T-helper 2 cell treated with Interferon-gamma antibody and Interleukin-4, amounts not matched to agents 100 ng/mL and 5 ng/mL, for 36 hours (primary cell): ENCODE measurements around the gene NME9. TPM values are rescaled to one million over a fixed set of nuclear protein-coding genes. Genes with fewer than 3 reads are reported as not detected.

Source experiments
- intact Hi-C: fragments of 100-400 bp; cut with micrococcal nuclease; formaldehyde crosslinking; loops from one replicate; pipeline ENCODE4 v1.15.1; 2023
- total RNA-seq: library from RNA; stranded (reverse); gene quantifications from 2 replicates; pipeline ENCODE4 v1.2.3, GENCODE V29; 2022

The NME9 gene
- total RNA-seq, 1 donor from 2014 or later = not detected

- intact Hi-C loops = no loop called here
Observed at GRCh38 chr3:138362538-138362937, 32.9 kb upstream of the NME9 start.

DNA sequence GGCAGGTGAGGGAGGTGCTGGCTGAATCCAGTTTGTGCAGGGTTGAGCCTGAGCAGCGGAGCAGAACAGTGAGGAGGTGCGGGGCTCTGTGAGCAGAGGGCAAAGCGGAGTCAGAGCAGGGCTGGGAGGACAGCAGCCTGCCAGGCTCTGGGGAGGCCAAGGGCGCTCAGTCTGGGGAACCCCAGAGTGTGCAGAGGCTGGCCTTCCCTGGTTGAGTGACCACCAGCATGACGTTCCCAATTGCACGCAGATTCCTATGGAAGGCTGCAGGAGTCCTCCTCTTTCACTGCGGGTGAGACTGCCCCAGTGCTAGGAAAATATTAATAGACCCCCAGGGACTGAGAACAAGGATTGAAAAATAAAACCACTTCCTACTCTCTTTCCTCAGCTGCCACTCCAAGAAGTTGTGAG is 31.9 kb upstream of the NME9 start:
- intact Hi-C loops = no loop called here

DNA sequence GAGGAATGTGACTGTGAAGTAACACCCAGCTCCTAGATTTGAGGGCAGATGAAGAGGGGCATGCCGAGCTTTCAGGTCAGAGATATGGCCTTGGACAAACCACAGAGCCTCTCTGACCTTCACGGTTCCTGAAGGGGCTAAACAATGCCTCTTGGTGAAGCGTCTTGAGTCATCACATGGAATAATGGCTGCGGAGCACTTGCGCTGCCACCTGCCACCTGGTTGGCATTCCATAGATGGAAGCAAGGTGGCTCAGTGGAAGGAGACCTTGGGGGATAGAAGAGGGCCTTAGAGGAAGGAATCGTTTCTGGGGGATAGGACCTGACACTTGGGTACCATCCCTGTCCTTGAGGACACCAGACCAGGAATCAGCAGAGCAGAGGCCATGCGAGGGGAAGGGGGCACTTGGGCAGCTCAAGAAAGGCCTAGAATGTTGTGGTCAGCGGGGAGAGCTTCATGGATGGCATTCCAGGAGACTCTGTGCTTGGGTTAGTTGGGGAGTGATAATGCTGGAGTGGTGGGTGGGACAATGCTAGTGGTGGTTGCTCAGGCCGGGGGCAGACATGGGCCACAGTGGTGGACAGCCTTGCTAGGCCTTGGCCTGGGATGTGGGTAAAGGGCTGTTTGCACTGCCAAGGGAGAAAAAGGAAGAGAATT is 31.3 kb upstream of the NME9 start:
- intact Hi-C loops = no loop called here

GRCh38 chr3:138359919-138360868 is 30.5 kb upstream of the NME9 start:
- intact Hi-C loops = no loop called here

- intact Hi-C loops = no loop called here
Observed at GRCh38 chr3:138359148-138359918, 29.7 kb upstream of the NME9 start.

DNA sequence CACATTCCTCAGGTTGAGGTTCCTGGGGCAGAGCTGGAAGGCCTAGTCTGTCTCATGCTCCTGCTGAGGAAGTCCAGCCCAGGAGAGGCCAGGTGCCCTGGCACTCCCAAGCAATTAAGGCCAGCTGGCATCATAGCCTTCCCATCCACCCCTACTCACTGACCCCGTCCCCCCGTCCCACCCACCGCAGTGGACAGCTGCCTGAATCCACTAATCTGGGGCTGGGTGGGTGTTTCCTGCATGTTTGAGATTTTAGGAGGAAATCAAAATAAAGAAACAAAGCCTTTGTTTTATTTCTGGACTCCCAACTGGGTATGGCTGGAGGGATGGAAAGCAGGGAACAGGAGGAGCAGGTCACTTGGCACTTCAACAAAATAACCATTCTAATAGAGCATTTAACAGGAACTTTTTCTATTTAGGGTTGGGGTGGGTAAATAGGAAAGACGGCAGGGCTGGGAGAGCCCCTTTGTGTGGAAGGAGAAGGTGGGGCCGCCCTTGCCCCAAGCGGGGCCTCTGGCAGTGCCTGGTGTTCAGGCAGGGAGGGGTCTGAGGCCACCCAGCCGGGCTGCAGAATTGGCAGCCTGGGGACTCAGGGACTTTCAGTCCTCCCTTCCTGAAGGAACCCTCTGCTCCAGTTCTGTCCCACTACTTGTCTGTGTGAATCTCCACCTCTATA is 27.2 kb upstream of the NME9 start:
- intact Hi-C loops = no loop called here

GRCh38 chr3:138355071-138355470 is 25.4 kb upstream of the NME9 start:
- intact Hi-C loops = no loop called here

GRCh38 chr3:138354376-138354775 is 24.7 kb upstream of the NME9 start:
- intact Hi-C loops = no loop called here

DNA sequence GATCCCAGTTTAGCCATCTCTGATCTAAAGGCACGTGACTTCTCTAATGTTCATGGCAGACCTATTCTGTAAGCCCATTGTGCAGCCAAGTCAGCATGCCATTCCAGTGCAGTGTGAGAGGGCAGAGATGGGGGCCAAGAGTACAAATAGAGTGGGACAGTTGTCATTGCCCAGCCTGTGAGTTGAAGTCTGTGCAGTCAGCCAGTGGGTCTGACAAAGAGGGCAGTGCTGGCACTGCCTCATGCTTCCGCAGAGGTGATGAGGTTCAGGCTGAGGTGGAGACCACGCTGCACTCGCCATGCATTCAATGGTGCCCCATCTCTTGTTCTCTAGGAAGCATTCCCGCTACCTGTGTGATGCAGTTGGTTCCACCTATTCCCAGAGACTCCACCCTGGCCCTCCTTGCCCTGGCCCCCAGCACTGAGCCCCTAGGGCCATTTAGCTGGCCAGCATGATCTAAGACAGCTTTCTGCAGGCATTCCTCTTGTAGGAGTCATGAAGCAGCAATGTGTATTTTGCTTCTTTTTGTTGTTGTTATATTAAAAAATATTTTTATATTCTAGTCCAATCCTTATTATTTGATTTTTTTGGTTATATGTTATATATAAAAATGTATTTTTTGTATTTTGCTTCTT is 22.4 kb upstream of the NME9 start:
- intact Hi-C loops = no loop called here

DNA sequence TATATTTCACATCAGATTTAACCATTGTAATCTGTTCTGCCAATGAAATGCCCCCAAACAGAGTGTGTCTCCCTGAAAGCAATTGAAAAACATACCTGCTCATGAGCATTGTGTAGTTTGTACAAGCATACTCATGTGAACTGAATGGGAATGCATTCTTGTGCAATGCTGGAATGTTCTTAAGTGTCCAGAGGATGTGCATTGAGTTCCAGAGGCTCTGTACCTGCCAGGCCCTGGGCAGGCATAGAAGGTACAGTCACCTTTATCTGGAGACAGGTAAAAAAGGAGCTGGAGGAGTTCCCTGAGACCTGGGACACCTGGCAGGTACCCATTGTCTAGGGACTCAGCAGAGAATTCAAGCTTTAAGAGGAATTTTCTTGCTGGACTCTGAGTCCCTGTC is 21.5 kb upstream of the NME9 start:
- intact Hi-C loops = no loop called here

GRCh38 chr3:138349926-138350665 is 20.4 kb upstream of the NME9 start:
- intact Hi-C loops = no loop called here

DNA sequence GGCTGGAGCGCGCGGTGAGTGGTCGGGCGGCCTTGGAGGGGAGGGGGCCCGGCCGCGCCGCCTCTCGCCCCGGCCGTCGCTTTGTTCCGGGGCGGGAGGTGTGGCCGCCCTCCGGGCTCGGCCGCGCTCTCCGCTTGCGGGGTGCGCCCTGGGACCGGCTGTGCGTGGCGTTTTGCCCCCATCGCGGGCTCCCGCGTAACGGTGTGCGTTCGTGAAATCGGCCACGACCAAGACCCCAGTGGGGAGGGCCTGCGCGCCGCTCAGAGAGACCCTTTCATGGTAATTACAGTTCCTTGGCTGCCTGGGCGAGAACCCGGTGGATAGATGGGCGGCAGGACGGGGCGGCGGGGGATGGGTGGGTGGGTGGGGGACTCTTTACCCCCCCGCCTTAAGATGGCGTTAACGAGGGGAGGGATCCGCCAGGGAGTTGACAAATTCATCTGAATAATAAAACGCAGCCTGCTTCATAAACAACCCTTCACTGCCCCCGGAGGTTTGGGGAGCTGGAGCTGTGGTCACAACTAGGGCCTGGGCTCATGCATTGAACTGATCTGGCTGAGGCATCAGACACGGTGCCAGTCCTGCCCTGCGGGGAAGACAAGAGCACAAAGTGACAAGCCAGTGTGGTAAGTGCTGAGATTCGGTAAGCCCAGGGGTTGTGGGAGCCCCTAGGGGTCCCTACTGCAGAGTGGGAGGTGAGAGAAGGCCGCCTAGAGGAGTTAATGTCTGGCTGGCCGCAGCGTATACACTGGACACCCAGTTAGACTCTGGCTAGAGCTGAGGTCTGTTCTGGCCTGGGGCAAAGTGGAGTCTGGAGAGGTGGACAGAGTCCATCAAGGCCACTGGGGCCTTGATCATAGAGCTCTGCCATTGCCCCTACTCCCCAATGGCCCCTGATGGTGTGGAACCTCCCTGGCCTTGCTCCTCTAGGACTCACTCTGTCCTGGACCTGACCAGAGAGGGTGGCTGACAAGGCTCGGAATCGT is 19.4 kb upstream of the NME9 start:
- intact Hi-C loops = no loop called here

DNA sequence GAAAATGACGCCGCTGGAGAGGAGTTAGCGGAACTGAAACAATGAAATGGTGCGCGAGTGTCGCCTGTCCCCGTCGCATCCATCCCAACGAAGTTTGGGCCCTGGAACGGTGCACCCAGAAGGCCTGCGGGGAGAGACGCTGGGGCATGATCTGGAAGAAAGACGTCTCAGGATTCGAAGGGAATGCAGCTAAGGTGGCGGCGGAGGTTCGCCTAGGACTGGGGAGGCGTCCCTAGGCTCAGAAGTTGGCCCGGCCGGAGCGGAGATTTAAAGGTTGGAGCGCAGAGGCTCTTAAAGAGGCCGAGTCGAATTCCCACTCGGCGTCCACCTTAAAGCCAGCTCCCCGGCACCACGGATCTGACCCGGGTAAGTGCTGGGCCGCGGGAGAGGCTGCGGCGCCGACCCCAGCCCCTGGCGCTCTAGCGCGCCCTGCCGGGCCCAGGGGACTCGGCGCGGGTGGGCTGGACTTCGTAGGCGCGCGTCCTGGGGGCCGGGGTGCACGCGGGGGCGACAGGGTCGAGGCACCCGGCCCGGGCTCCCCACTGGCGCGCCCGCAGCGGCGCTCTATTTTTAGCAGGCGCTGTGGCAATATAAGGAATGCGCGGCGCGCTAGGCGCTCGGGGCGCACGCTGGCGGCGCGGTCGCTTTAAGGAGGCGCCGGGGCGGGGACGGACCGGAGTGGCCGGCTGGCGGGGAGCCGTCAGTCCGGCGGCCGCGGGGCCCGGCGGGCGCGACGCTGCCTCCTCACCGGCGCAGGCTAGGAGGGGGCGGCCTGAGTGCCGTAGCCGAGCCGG is 18.5 kb upstream of the NME9 start, which contains the start of gene MRAS:
Gene MRAS (plus strand): TSS at position 620 of the 794 bp plus-strand sequence. CDS start 24,305 bp downstream, outside the sequence.
- intact Hi-C loops = no loop called here

DNA sequence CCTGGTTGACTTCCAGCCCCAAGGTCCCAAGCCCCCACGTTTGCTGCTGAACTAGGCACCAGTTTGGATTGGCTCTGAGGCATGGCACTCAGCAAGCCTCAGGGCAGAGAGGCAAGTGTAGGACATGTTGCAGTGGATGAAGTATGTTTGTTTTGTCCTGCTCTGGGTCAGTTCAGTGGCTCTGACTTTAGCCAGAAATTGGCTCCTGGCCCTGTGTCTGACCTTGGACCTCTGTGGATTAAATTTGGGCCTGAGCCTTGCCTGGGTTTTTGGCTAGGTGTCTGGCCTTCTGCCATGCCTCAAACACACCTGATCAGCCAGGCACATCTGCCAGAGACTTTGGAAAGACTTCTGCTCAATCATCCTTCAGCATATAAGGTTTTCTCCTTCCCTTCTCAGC is 15.1 kb upstream of the NME9 start:
- intact Hi-C loops = no loop called here

GRCh38 chr3:138340511-138340910 is 10.9 kb upstream of the NME9 start:
- intact Hi-C loops = no loop called here

DNA sequence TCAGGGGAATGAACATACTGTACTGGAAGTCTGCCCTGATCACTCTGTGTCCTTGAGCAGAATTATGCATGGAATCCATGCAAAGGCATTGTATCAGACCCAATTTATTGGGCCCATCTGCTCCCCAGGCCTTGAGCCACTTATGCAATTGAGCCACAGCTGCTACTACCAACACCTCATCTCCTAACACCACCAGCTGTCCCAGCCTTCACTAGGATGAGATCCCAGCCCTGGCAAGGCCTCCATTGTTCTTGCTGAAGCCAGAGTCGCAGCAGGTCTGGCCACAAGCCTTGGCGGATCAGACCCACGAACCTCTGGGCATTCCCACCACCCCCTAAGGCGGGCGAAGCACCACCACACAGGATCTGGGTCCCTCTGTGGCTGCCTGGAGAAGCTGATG is 9.2 kb upstream of the NME9 start:
- intact Hi-C loops = no loop called here

GRCh38 chr3:138338244-138338643 is 8.6 kb upstream of the NME9 start:
- intact Hi-C loops = no loop called here

DNA sequence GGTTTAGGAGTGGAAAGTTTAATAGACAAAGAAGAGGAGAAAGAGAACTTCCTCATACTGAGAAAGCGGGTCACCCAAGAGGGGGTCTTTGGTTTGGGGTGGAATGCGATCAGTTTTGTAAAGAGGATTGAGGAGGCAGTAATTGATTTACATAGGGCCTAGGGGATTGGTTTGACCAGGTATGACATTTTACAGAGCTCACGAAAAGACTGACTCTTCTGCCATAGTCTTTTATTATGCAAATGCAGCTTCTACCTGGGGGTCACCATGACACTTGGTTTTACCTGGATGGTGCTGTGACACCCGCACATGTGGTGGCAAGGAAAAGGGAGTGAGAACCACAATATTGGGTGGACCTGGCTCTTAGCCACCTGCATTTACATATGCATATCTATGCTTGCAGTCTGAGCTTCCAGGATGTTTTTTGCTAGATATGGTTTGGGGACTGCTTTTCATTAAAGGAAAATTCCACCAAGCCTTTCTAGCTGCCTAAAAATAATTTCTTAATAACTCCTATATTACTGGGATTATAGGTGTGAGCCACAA is 6.9 kb upstream of the NME9 start:
- intact Hi-C loops = no loop called here
